Caco-2 (cell line): ENCODE results near the gene ACAN. TPM values are rescaled to one million over a fixed set of nuclear protein-coding genes. Genes with fewer than 3 reads are reported as not detected.

Experiments
- BruUV-seq: library from RNA; stranded (reverse); fragments of 400-500 nt; replicated peaks from 2 replicates; lab custom pipeline; 2021; lab: Mats Ljungman, UMichigan
- CTCF ChIA-PET: fragments of 300-600 bp; sonication (Branson Sonifier 250); formaldehyde crosslinking; loops from one replicate; lab custom pipeline; 2022; ENCODE audit warnings: antibody characterized with exemption; lab: Charles Lee
- POLR2A ChIA-PET: fragments of 300-600 bp; sonication (Branson Sonifier 250); formaldehyde crosslinking; loops from one replicate; lab custom pipeline; 2022; ENCODE audit warnings: antibody characterized with exemption; lab: Charles Lee
- DNase-seq, 2 experiments: peaks; one replicate each; pipeline versions ENCODE4 v3.0.0 to v3.0.0-alpha.2; 2020 to 2022
- H3K27me3 ChIP-seq: replicated peaks from 2 replicates; pipeline ENCODE4 v1.6.0; 2011; ENCODE audit warnings: low read length; ENCODE audit not compliant: control insufficient read depth, insufficient read depth
- H3K36me3 ChIP-seq: 2 replicates; pipeline ENCODE4 v1.5.1; 2011; ENCODE audit warnings: low read length; ENCODE audit not compliant: control insufficient read depth, insufficient read depth
- H3K4me1 ChIP-seq: fragments of 250-450 bp; sonication (Bioruptor Pico); 2 replicates; pipeline ENCODE4 v1.5.1; 2020; ENCODE audit warnings: mild to moderate bottlenecking
- H3K4me3 ChIP-seq: 2 replicates; pipeline ENCODE4 v1.5.1; 2011; ENCODE audit warnings: low read depth, mild to moderate bottlenecking, control low read depth, low read length
- H3K9me3 ChIP-seq: fragments of 250-450 bp; sonication (Bioruptor Pico); 2 replicates; pipeline ENCODE4 v1.5.1; 2020; ENCODE audit warnings: mild to moderate bottlenecking, moderate library complexity
- H3K27ac Mint-ChIP-seq: one replicate; pipeline ENCODE4 v1.8.0; 2022; ENCODE audit warnings: mixed read lengths; ENCODE audit not compliant: unreplicated experiment
- H3K27me3 Mint-ChIP-seq: one replicate; pipeline ENCODE4 v1.8.0; 2022; ENCODE audit warnings: mixed read lengths; ENCODE audit not compliant: insufficient read depth, unreplicated experiment
- H3K36me3 Mint-ChIP-seq: one replicate; pipeline ENCODE4 v1.8.0; 2022; ENCODE audit warnings: mild to moderate bottlenecking, mixed read lengths; ENCODE audit not compliant: insufficient read depth, unreplicated experiment
- H3K4me1 Mint-ChIP-seq: one replicate; pipeline ENCODE4 v1.8.0; 2022; ENCODE audit warnings: low read depth, mixed read lengths; ENCODE audit not compliant: unreplicated experiment
- H3K4me3 Mint-ChIP-seq: one replicate; pipeline ENCODE4 v1.8.0; 2022; ENCODE audit warnings: mild to moderate bottlenecking, moderate library complexity, mixed read lengths; ENCODE audit not compliant: unreplicated experiment
- H3K9me3 Mint-ChIP-seq: one replicate; pipeline ENCODE4 v1.8.0; 2022; ENCODE audit warnings: mixed read lengths; ENCODE audit not compliant: unreplicated experiment
- CTCF ChIP-seq, 2 experiments: fragments of 200-600 bp in 1 of 2; IDR thresholded peaks; 1 replicate in 1 of 2; 2 replicates in 1 of 2; pipeline versions ENCODE4 v1.5.1 to v1.8.0; 2011 to 2022; ENCODE audit warnings: antibody characterized with exemption in 1 of 2, control low read depth in 1 of 2, inconsistent platforms in 1 of 2, low read depth in 1 of 2, low read length in 1 of 2, mild to moderate bottlenecking in 1 of 2, moderate library complexity in 1 of 2; ENCODE audit not compliant: insufficient read depth in 1 of 2, severe bottlenecking in 1 of 2, unreplicated experiment in 1 of 2
- intact Hi-C: fragments of 100-400 bp; cut with micrococcal nuclease; formaldehyde crosslinking; loops from one replicate; pipeline ENCODE4 v1.10.0; 2022; ENCODE audit not compliant: unreplicated experiment
- total RNA-seq: library from RNA; stranded (reverse); gene quantifications from 2 replicates; pipeline ENCODE4 v1.2.3, GENCODE V29; 2022

ACAN gene
- total RNA-seq, 1 experiment from 2014 or later = not detected

- Mint-ChIP-seq H3K4me3 (no peak overlapping the region), H3K27ac (no peak overlapping the region), H3K27me3 (no peaks in the 10 kb centered on the region), H3K36me3 (peaks cover 30% of the 10 kb centered on the region), H3K4me1 (no peaks in the 10 kb centered on the region), H3K9me3 (no peaks in the 10 kb centered on the region)
- H3K4me3 ChIP-seq = no peak overlapping the region
- no TSS peak for BruUV-seq
- POLR2A ChIA-PET = no interaction called here
- no peaks in the 10 kb centered on the region for H3K9me3 ChIP-seq
- DNase-seq = no peak
- no peak for TF ChIP-seq CTCF (IDR thresholded peaks at IDR 0.05; ENCODE audit: insufficient read depth in 1 of 2, low read depth in 1 of 2, low read length in 1 of 2, severe bottlenecking in 1 of 2, unreplicated experiment in 1 of 2)
- no peaks in the 10 kb centered on the region for H3K27me3 ChIP-seq
- H3K4me1 ChIP-seq = no peaks in the 10 kb centered on the region
- H3K36me3 ChIP-seq = no peaks in the 10 kb centered on the region
- CTCF ChIA-PET = no interaction called here
- intact Hi-C loops = no loop called here
Measured at GRCh38 chr15:88887068-88887580, 83.9 kb downstream of the ACAN start.

- ChIA-PET POLR2A (no interaction called here), CTCF (no interaction called here)
- H3K4me1 Mint-ChIP-seq = no peaks in the 10 kb centered on the region
- Histone ChIP-seq H3K9me3 (no peaks in the 10 kb centered on the region), H3K4me3 (no peak overlapping the region), H3K27me3 (no peaks in the 10 kb centered on the region), H3K36me3 (no peaks in the 10 kb centered on the region), H3K4me1 (no peaks in the 10 kb centered on the region)
- no peak overlapping the region for H3K4me3 Mint-ChIP-seq
- H3K9me3 Mint-ChIP-seq = no peaks in the 10 kb centered on the region
- no peak overlapping the region for H3K27ac Mint-ChIP-seq
- peaks cover 28% of the 10 kb centered on the region for H3K36me3 Mint-ChIP-seq
- no peak for DNase-seq
- no TSS peak for BruUV-seq
- TF ChIP-seq CTCF (IDR thresholded peaks at IDR 0.05; ENCODE audit: insufficient read depth in 1 of 2, low read depth in 1 of 2, low read length in 1 of 2, severe bottlenecking in 1 of 2, unreplicated experiment in 1 of 2) = no peak
- intact Hi-C loops = no loop called here
- no peaks in the 10 kb centered on the region for H3K27me3 Mint-ChIP-seq
Measured at GRCh38 chr15:88888719-88889118, 85.5 kb downstream of the ACAN start.

- intact Hi-C loops = no loop called here
- no peak for DNase-seq
- H3K36me3 ChIP-seq = no peaks in the 10 kb centered on the region
- no TSS peak for BruUV-seq
- Mint-ChIP-seq H3K4me1 (no peaks in the 10 kb centered on the region), H3K27ac (no peak overlapping the region), H3K27me3 (no peaks in the 10 kb centered on the region), H3K36me3 (peaks cover 22% of the 10 kb centered on the region), H3K9me3 (no peaks in the 10 kb centered on the region), H3K4me3 (no peak overlapping the region)
- H3K27me3 ChIP-seq = no peaks in the 10 kb centered on the region
- TF ChIP-seq CTCF (IDR thresholded peaks at IDR 0.05; ENCODE audit: insufficient read depth in 1 of 2, low read depth in 1 of 2, low read length in 1 of 2, severe bottlenecking in 1 of 2, unreplicated experiment in 1 of 2) = no peak
- ChIA-PET CTCF (no interaction called here), POLR2A (no interaction called here)
- H3K9me3 ChIP-seq = no peaks in the 10 kb centered on the region
- no peaks in the 10 kb centered on the region for H3K4me1 ChIP-seq
- H3K4me3 ChIP-seq = no peak overlapping the region
Measured at GRCh38 chr15:88890495-88890894, 87.3 kb downstream of the ACAN start.
